ENCODE data around the gene RPL10. TPM values are rescaled to one million over a fixed set of nuclear protein-coding genes. Genes with fewer than 3 reads are reported as not detected.

Gene RPL10
- total and polyA plus RNA-seq, 9 of the 15 experiments (the other 6 are each of a cell fraction or from before 2014, with no cell fraction given) = 3,774 to 7,600 (median 5,014) TPM

- TF ChIP-seq FOXJ3 (CRISPR knock-in tag; IDR thresholded peaks at IDR 0.05) (no peak), FOXP1 (CRISPR knock-in tag; IDR thresholded peaks at IDR 0.05) (no peak), ARID3A (IDR thresholded peaks at IDR 0.05; ENCODE audit: borderline replicate concordance, low read depth, low read length) (no peak), RUNX1 (IDR thresholded peaks at IDR 0.05; ENCODE audit: low read depth) (no peak), EZH2 (IDR thresholded peaks at IDR 0.05; ENCODE audit: borderline replicate concordance, low read depth, low read length) (no peak), HEY1 (CRISPR knock-in tag; IDR thresholded peaks at IDR 0.05; ENCODE audit: borderline replicate concordance) (no peak), SRSF1 (IDR thresholded peaks at IDR 0.05; ENCODE audit: low read depth, low read length) (no peak), CBX1 (IDR thresholded peaks at IDR 0.05; ENCODE audit: low read depth) (peak; percentile 26; the same call in 1 of the 2 replicates), POLR3A (IDR thresholded peaks at IDR 0.05; ENCODE audit: borderline replicate concordance, extremely low read depth, insufficient read depth, insufficient read length) (no peak), BRD9 (IDR thresholded peaks at IDR 0.05; ENCODE audit: low read depth, partially characterized antibody) (no peak), KLF16 (IDR thresholded peaks at IDR 0.05) (no peak), CCNT2 (IDR thresholded peaks at IDR 0.05; ENCODE audit: borderline replicate concordance, extremely low read depth, insufficient read length, low read depth, low read length) (peak; percentile 50), PHF8 (IDR thresholded peaks at IDR 0.05; ENCODE audit: borderline replicate concordance, low read length) (peak; percentile 38; the same call in 1 of the 2 replicates), ESRRA (IDR thresholded peaks at IDR 0.05; ENCODE audit: borderline replicate concordance, low read depth) (no peak), GATAD2A (IDR thresholded peaks at IDR 0.05) (0 out of 2 replicates have a peak, but pooled peaks have one; percentile 49), ZNF121 (CRISPR knock-in tag; conservative IDR thresholded peaks at IDR 0.05) (no peak), POLR2A (conservative IDR thresholded peaks at IDR 0.05) (no peak), TCF7L2 (IDR thresholded peaks at IDR 0.05; ENCODE audit: low read depth, low read length) (no peak), MTA2 (IDR thresholded peaks at IDR 0.05; ENCODE audit: low read depth) (no peak), FOXK1 (CRISPR knock-in tag; IDR thresholded peaks at IDR 0.05; ENCODE audit: borderline replicate concordance) (no peak)
- TF ChIP-seq, protein P1, sequence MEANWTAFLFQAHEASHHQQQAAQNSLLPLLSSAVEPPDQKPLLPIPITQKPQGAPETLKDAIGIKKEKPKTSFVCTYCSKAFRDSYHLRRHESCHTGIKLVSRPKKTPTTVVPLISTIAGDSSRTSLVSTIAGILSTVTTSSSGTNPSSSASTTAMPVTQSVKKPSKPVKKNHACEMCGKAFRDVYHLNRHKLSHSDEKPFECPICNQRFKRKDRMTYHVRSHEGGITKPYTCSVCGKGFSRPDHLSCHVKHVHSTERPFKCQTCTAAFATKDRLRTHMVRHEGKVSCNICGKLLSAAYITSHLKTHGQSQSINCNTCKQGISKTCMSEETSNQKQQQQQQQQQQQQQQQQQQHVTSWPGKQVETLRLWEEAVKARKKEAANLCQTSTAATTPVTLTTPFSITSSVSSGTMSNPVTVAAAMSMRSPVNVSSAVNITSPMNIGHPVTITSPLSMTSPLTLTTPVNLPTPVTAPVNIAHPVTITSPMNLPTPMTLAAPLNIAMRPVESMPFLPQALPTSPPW (CRISPR knock-in tag; IDR thresholded peaks at IDR 0.05) = peak; percentile 82
- TF ChIP-seq, protein P2, sequence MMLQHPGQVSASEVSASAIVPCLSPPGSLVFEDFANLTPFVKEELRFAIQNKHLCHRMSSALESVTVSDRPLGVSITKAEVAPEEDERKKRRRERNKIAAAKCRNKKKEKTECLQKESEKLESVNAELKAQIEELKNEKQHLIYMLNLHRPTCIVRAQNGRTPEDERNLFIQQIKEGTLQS (IDR thresholded peaks at IDR 0.05) = peak; percentile 83
- TF ChIP-seq, protein P2 (CRISPR knock-in tag; conservative IDR thresholded peaks at IDR 0.05) = no peak
Measured at GRCh38 chrX:154409222-154409871, 11.2 kb downstream of the RPL10 start, which contains the start of gene DNASE1L1 (continued).

Measured in K562 (cell line).